K562 (cell line): Measurements from ENCODE around the gene SEZ6. TPM values are rescaled to one million over a fixed set of nuclear protein-coding genes. Genes with fewer than 3 reads are reported as not detected.

Source experiments
- ARID2 ChIP-seq: fragments of 450-650 bp; IDR thresholded peaks from 2 replicates; pipeline ENCODE4 v1.6.1; 2017; ENCODE audit warnings: antibody characterized with exemption, mild to moderate bottlenecking
- CBFB ChIP-seq: sonication (generic); formaldehyde crosslinking; IDR thresholded peaks from 2 replicates; pipeline ENCODE4 v1.4.0; 2020; ENCODE audit warnings: mild to moderate bottlenecking, missing genetic modification reagents
- CBX1 ChIP-seq: sonication (generic); IDR thresholded peaks from 2 replicates; pipeline ENCODE4 v1.6.1; 2016; ENCODE audit warnings: antibody characterized with exemption, low read depth, mild to moderate bottlenecking
- CC2D1A ChIP-seq: fragments of 450-650 bp; IDR thresholded peaks from 2 replicates; pipeline ENCODE4 v1.6.1; 2017; ENCODE audit warnings: mild to moderate bottlenecking
- CEBPB ChIP-seq: fragments of 450-650 bp; IDR thresholded peaks from 2 replicates; pipeline ENCODE4 v1.6.1; 2016; ENCODE audit warnings: missing genetic modification characterization, missing compliant biosample characterization
- DMBX1 ChIP-seq: fragments of 250-450 bp; sonication (Bioruptor Pico); IDR thresholded peaks from 2 replicates; pipeline ENCODE4 v1.8.0; 2022; ENCODE audit warnings: inconsistent platforms, mild to moderate bottlenecking, moderate library complexity, borderline replicate concordance
- E2F8 ChIP-seq: fragments of 450-650 bp; IDR thresholded peaks from 2 replicates; pipeline ENCODE4 v1.7.1; 2018; ENCODE audit warnings: mild to moderate bottlenecking, low read depth; ENCODE audit not compliant: partially characterized antibody
- HNRNPH1 ChIP-seq: fragments of 200-400 bp; formaldehyde crosslinking; optimal IDR thresholded peaks from 2 replicates; pipeline ENCODE3; 2017; ENCODE audit warnings: low read depth, mild to moderate bottlenecking, low read length, moderate library complexity
- KDM2B ChIP-seq: fragments of 250-450 bp; sonication (Bioruptor Pico); IDR thresholded peaks from 2 replicates; pipeline ENCODE4 v1.8.0; 2021; ENCODE audit warnings: mild to moderate bottlenecking, moderate library complexity
- KLF16 ChIP-seq: IDR thresholded peaks from 2 replicates; pipeline ENCODE4 v1.6.1; 2016; ENCODE audit warnings: antibody characterized with exemption
- L3MBTL2 ChIP-seq: fragments of 450-650 bp; IDR thresholded peaks from 2 replicates; pipeline ENCODE4 v1.6.1; 2016; ENCODE audit warnings: mild to moderate bottlenecking, moderate library complexity
- MAFG ChIP-seq: fragments of 450-650 bp; conservative IDR thresholded peaks from 2 replicates; pipeline ENCODE4 v1.6.1; 2016; ENCODE audit warnings: missing genetic modification characterization, missing compliant biosample characterization
- MBD2 ChIP-seq: sonication (generic); IDR thresholded peaks from 2 replicates; pipeline ENCODE4 v1.6.1; 2016; ENCODE audit warnings: low read depth, borderline replicate concordance
- NEUROD1 ChIP-seq: fragments of 150-350 bp; IDR thresholded peaks from 2 replicates; pipeline ENCODE4 v1.6.1; 2014; ENCODE audit warnings: borderline replicate concordance, low read length, low read depth; ENCODE audit not compliant: partially characterized antibody
- RB1 ChIP-seq: fragments of 450-650 bp; IDR thresholded peaks from 2 replicates; pipeline ENCODE4 v1.6.1; 2017; ENCODE audit warnings: low read depth, mild to moderate bottlenecking
- TCF3 ChIP-seq: sonication (generic); formaldehyde crosslinking; IDR thresholded peaks from 2 replicates; pipeline ENCODE4 v1.4.0; 2020; ENCODE audit warnings: mild to moderate bottlenecking, missing genetic modification reagents
- TCFL5 ChIP-seq: fragments of 250-450 bp; sonication (Bioruptor Pico); conservative IDR thresholded peaks from 2 replicates; pipeline ENCODE4 v1.6.1; 2021; ENCODE audit warnings: mild to moderate bottlenecking, moderate library complexity, matching md5 sums
- ZNF184 ChIP-seq: sonication (generic); formaldehyde crosslinking; IDR thresholded peaks from 2 replicates; pipeline ENCODE4 v1.5.0; 2020; ENCODE audit warnings: missing genetic modification reagents
- ZNF695 ChIP-seq: fragments of 450-650 bp; formaldehyde crosslinking; IDR thresholded peaks from 2 replicates; pipeline ENCODE4 v1.4.0; 2020; ENCODE audit warnings: mild to moderate bottlenecking, moderate library complexity
- ZSCAN29 ChIP-seq: fragments of 450-650 bp; IDR thresholded peaks from 2 replicates; pipeline ENCODE4 v1.6.1; 2017
- polyA plus RNA-seq, 8 experiments: library from polyadenylated mRNA; depleted of rRNA in 4 of 8; stranded (reverse) in 5 of 8; unstranded in 3 of 8; fragments of >200 nt; fragmentation: Nextera tagmentation in 2 of 8; fragmentation: Illumina TruSeq in 1 of 8; extraction: Ambion mirVana in 2 of 8; extraction: Trizol in 1 of 8; gene quantifications; 2 replicates each; pipeline versions ENCODE4 v1.2.1 to v1.2.3, GENCODE V29; 2011 to 2014; ENCODE audit warnings: inconsistent platforms in 1 of 8, missing spikeins in 1 of 8
- total RNA-seq, 7 experiments: library from RNA; depleted of rRNA in 6 of 7; stranded (reverse); fragments of >200 nt in 6 of 7; fragmentation: Illumina TruSeq in 2 of 7; extraction: Trizol in 2 of 7; gene quantifications; 2 replicates each; pipeline versions ENCODE4 v1.2.1 to v1.2.3, GENCODE V29; 2011 to 2021; ENCODE audit warnings: low replicate concordance in 1 of 7
- TF ChIP-seq, protein P1 (sequence below): sonication (generic); formaldehyde crosslinking; IDR thresholded peaks from 2 replicates; pipeline ENCODE4 v1.8.0; 2022; ENCODE audit warnings: mild to moderate bottlenecking, missing genetic modification reagents
- TF ChIP-seq, protein P2 (sequence below): fragments of 450-650 bp; IDR thresholded peaks from 2 replicates; pipeline ENCODE4 v1.6.1; 2017; ENCODE audit warnings: antibody characterized with exemption, mild to moderate bottlenecking
- TF ChIP-seq, protein P3 (sequence below): fragments of 250-450 bp; sonication (Bioruptor Pico); IDR thresholded peaks from 2 replicates; pipeline ENCODE4 v1.8.0; 2021; ENCODE audit warnings: mild to moderate bottlenecking, moderate library complexity

The SEZ6 gene
- total and polyA plus RNA-seq, 9 of the 15 experiments (the other 6 are each of a cell fraction or from before 2014, with no cell fraction given) = not detected

DNA sequence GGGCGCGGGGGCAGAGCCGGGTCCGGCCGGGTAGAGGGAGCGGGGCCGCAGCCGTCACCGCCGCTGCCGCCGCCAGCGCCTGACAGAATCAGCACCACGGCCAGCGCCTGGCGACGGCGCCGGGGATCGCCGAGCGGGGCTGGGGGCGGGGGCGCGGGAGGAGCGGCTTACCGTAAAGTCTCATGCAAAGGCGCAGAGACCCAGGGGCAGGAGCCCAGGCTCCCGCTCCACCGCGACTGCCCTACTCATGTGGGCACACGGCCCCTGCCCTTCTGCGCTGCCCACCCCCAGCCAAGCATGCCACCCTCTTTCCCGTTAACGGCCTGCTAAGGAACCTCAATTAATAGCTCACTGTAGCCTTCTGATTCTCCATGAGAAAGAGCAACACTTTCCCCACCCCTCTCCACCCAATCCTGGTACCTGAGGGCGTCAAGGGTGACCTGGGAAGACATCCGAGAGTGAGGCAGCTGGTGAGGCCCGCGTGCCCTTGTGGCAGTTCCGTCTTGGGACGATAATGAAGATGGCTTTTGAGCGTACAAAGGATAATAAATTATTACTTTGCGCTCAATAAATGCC, at the start of gene SEZ6 (continued):
- no peak for TF ChIP-seq CEBPB
- TF ChIP-seq TCF3 (CRISPR knock-in tag) = no peak
- TF ChIP-seq, protein P1, sequence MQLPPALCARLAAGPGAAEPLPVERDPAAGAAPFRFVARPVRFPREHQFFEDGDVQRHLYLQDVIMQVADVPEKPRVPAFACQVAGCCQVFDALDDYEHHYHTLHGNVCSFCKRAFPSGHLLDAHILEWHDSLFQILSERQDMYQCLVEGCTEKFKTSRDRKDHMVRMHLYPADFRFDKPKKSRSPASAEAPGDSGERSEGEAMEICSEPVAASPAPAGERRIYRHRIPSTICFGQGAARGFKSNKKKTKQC = peak; percentile 87
- TF ChIP-seq E2F8 = no peak
- no peak for TF ChIP-seq ARID2
- peak; percentile 61; the same call in 1 of the 2 replicates for TF ChIP-seq DMBX1
- TF ChIP-seq TCFL5 (CRISPR knock-in tag) = no peak
- TF ChIP-seq CBFB = no peak
- no peak for TF ChIP-seq ZSCAN29
- TF ChIP-seq CC2D1A = no peak
- TF ChIP-seq, protein P2, sequence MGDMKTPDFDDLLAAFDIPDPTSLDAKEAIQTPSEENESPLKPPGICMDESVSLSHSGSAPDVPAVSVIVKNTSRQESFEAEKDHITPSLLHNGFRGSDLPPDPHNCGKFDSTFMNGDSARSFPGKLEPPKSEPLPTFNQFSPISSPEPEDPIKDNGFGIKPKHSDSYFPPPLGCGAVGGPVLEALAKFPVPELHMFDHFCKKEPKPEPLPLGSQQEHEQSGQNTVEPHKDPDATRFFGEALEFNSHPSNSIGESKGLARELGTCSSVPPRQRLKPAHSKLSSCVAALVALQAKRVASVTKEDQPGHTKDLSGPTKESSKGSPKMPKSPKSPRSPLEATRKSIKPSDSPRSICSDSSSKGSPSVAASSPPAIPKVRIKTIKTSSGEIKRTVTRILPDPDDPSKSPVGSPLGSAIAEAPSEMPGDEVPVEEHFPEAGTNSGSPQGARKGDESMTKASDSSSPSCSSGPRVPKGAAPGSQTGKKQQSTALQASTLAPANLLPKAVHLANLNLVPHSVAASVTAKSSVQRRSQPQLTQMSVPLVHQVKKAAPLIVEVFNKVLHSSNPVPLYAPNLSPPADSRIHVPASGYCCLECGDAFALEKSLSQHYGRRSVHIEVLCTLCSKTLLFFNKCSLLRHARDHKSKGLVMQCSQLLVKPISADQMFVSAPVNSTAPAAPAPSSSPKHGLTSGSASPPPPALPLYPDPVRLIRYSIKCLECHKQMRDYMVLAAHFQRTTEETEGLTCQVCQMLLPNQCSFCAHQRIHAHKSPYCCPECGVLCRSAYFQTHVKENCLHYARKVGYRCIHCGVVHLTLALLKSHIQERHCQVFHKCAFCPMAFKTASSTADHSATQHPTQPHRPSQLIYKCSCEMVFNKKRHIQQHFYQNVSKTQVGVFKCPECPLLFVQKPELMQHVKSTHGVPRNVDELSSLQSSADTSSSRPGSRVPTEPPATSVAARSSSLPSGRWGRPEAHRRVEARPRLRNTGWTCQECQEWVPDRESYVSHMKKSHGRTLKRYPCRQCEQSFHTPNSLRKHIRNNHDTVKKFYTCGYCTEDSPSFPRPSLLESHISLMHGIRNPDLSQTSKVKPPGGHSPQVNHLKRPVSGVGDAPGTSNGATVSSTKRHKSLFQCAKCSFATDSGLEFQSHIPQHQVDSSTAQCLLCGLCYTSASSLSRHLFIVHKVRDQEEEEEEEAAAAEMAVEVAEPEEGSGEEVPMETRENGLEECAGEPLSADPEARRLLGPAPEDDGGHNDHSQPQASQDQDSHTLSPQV = no peak
- no peak for TF ChIP-seq HNRNPH1
- TF ChIP-seq KDM2B (CRISPR knock-in tag) = no peak
- TF ChIP-seq CBX1 = no peak
- TF ChIP-seq MBD2 = no peak
- no peak for TF ChIP-seq KLF16
- no peak for TF ChIP-seq MAFG (tag)
- TF ChIP-seq NEUROD1 = peak; percentile 67
- no peak for TF ChIP-seq L3MBTL2
- TF ChIP-seq, protein P3, sequence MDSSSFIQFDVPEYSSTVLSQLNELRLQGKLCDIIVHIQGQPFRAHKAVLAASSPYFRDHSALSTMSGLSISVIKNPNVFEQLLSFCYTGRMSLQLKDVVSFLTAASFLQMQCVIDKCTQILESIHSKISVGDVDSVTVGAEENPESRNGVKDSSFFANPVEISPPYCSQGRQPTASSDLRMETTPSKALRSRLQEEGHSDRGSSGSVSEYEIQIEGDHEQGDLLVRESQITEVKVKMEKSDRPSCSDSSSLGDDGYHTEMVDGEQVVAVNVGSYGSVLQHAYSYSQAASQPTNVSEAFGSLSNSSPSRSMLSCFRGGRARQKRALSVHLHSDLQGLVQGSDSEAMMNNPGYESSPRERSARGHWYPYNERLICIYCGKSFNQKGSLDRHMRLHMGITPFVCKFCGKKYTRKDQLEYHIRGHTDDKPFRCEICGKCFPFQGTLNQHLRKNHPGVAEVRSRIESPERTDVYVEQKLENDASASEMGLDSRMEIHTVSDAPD (CRISPR knock-in tag) = no peak
- TF ChIP-seq RB1 = peak; percentile 80
- TF ChIP-seq ZNF184 (CRISPR knock-in tag) = no peak
- no peak for TF ChIP-seq ZNF695
